Sigmoid colon (tissue), 7 donors: ENCODE data around the gene CFAP61. TPM values are rescaled to one million over a fixed set of nuclear protein-coding genes. Genes with fewer than 3 reads are reported as not detected.

Source experiments
- DNase-seq: peaks from one replicate; pipeline ENCODE4 v3.0.0-alpha.2; 2019
- H3K27ac ChIP-seq, 4 donors: fragments of 200-600 bp; sonication (generic); one replicate each; pipeline ENCODE4 v1.5.1; 2016 to 2019; ENCODE audit warnings: mild to moderate bottlenecking in 1 of 4
- H3K27me3 ChIP-seq, 3 donors: fragments of 200-600 bp; sonication (generic); one replicate each; pipeline ENCODE4 v1.5.1; 2019; ENCODE audit warnings: mild to moderate bottlenecking in 1 of 3
- H3K36me3 ChIP-seq, 4 donors: fragments of 200-600 bp; sonication (generic); one replicate each; pipeline ENCODE4 v1.5.1; 2016 to 2019
- H3K4me1 ChIP-seq, 4 donors: fragments of 200-600 bp; sonication (generic); one replicate each; pipeline ENCODE4 v1.5.1; 2017 to 2019
- H3K4me3 ChIP-seq, 4 donors: fragments of 200-600 bp; sonication (generic); one replicate each; pipeline ENCODE4 v1.5.1; 2017 to 2019; ENCODE audit warnings: mild to moderate bottlenecking in 2 of 4, moderate library complexity in 1 of 4
- H3K9me3 ChIP-seq, 4 donors: fragments of 200-600 bp in 3 of 4; sonication (generic) in 3 of 4; one replicate each; pipeline versions ENCODE4 v1.5.1 to v1.6.1; 2013 to 2019
- EP300 ChIP-seq, 4 donors: sonication (generic); formaldehyde crosslinking; IDR thresholded peaks; one replicate each; pipeline ENCODE4 v1.6.1; 2017; ENCODE audit warnings: antibody characterized with exemption in 4 of 4
- POLR2A ChIP-seq, 2 donors: fragments of 450-650 bp; IDR thresholded peaks; one replicate each; pipeline ENCODE4 v1.6.1; 2016; ENCODE audit warnings: antibody characterized with exemption in 2 of 2, mild to moderate bottlenecking in 2 of 2, moderate library complexity in 2 of 2
- POLR2AphosphoS5 ChIP-seq, 4 donors: sonication (generic); formaldehyde crosslinking; IDR thresholded peaks; one replicate each; pipeline ENCODE4 v1.6.1; 2017; ENCODE audit warnings: antibody characterized with exemption in 4 of 4
- WGBS, 2 donors: extraction: QIAGEN DNeasy Blood & Tissue Kit; methylation state at CpG; one replicate each; pipeline ENCODE4 v1.1.7; 2013; 5-methylcytosine and 5-hydroxymethylcytosine counted together
- intact Hi-C: fragments of 100-400 bp; cut with DNase I; formaldehyde crosslinking; loops from one replicate; pipeline ENCODE4 v1.15.1; 2023
- polyA plus RNA-seq, 3 donors: library from polyadenylated mRNA; stranded (reverse); fragments of 200-250 nt; gene quantifications; one replicate each; pipeline ENCODE4 v1.2.3, GENCODE V29; 2013
- total RNA-seq, 4 donors: library from RNA; depleted of rRNA; stranded (reverse); fragments of >200 nt; gene quantifications; one replicate each; pipeline ENCODE4 v1.1.0, GENCODE V29; 2016
- TF ChIP-seq, protein P1 (sequence below), 4 experiments: fragments of 450-650 bp in 3 of 4; fragments of 200-600 bp in 1 of 4; IDR thresholded peaks; one replicate each; pipeline ENCODE4 v1.5.1; 2016 to 2019; ENCODE audit warnings: antibody characterized with exemption in 4 of 4, mild to moderate bottlenecking in 3 of 4, moderate library complexity in 2 of 4
- donor health status: healthy with polysubstance abuse.
- donor health status: Bipolar disorder and iron deficiency.
- donor health status: healthy.

The CFAP61 gene
- total and polyA plus RNA-seq, 7 donors, result 0.15 to 2.0 (median 0.44) TPM; not detected in 3

DNA sequence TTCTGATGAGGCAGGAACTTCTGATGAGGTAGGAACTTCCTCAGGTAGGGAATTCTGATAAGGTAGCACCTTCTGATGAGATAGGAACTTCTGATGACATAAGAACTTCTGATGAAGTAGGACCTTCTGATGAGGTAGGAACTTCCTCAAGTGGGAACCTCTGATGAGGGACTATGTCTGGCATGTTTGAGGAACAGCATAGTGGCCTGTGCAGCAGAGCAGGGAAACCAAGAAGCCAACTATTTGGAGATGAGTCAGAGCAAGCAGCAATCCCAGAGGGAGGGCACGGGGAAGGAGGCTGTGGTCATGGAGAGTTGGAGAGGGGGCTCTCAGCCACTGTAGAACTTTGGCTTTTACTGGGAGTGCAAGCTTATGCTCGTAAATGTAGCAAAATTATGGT lies 132.4 kb downstream of the CFAP61 start:
- Histone ChIP-seq H3K27ac (no peak overlapping the region), H3K27me3 (no peaks in the 10 kb centered on the region), H3K9me3 (peaks cover 0 to 2% (median 0%) of the 10 kb centered on the region in 4 donors), H3K4me1 (no peaks in the 10 kb centered on the region), H3K36me3 (no peaks in the 10 kb centered on the region), H3K4me3 (no peak overlapping the region)
- intact Hi-C loops, result no loop called here
- TF ChIP-seq EP300 (IDR thresholded peaks at IDR 0.05) (no peak), POLR2A (IDR thresholded peaks at IDR 0.05) (no peak), POLR2AphosphoS5 (IDR thresholded peaks at IDR 0.05) (no peak)
- TF ChIP-seq, protein P1, sequence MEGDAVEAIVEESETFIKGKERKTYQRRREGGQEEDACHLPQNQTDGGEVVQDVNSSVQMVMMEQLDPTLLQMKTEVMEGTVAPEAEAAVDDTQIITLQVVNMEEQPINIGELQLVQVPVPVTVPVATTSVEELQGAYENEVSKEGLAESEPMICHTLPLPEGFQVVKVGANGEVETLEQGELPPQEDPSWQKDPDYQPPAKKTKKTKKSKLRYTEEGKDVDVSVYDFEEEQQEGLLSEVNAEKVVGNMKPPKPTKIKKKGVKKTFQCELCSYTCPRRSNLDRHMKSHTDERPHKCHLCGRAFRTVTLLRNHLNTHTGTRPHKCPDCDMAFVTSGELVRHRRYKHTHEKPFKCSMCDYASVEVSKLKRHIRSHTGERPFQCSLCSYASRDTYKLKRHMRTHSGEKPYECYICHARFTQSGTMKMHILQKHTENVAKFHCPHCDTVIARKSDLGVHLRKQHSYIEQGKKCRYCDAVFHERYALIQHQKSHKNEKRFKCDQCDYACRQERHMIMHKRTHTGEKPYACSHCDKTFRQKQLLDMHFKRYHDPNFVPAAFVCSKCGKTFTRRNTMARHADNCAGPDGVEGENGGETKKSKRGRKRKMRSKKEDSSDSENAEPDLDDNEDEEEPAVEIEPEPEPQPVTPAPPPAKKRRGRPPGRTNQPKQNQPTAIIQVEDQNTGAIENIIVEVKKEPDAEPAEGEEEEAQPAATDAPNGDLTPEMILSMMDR (IDR thresholded peaks at IDR 0.05), result no peak
- WGBS, 2 donors, result 85 to 87% methylated on average over 2 of the region's 2 CpGs
- DNase-seq, result no peak

- H3K27ac ChIP-seq, result no peak overlapping the region
- 64 to 71% methylated on average over 1 of the region's 1 CpG for WGBS, 2 donors
- no peaks in the 10 kb centered on the region for H3K36me3 ChIP-seq
- no peaks in the 10 kb centered on the region for H3K4me1 ChIP-seq
- no peak for DNase-seq
- intact Hi-C loops, result no loop called here
- H3K4me3 ChIP-seq, result no peak overlapping the region
- no peaks in the 10 kb centered on the region for H3K27me3 ChIP-seq
- no peaks in the 10 kb centered on the region for H3K9me3 ChIP-seq
- TF ChIP-seq POLR2AphosphoS5 (IDR thresholded peaks at IDR 0.05), result no peak
- no peak for TF ChIP-seq POLR2A (IDR thresholded peaks at IDR 0.05)
- TF ChIP-seq, protein P1 (IDR thresholded peaks at IDR 0.05), result no peak
- TF ChIP-seq EP300 (IDR thresholded peaks at IDR 0.05), result no peak
These were observed 136.3 kb downstream of the CFAP61 start for GRCh38 chr20:20188647-20189046.

GRCh38 chr20:20192366-20192765 lies 140.0 kb downstream of the CFAP61 start:
- 75 to 78% methylated on average over 6 of the region's 6 CpGs for WGBS, 2 donors
- Histone ChIP-seq H3K27ac (no peak overlapping the region), H3K9me3 (no peaks in the 10 kb centered on the region), H3K27me3 (no peaks in the 10 kb centered on the region), H3K4me3 (no peak overlapping the region), H3K36me3 (no peaks in the 10 kb centered on the region), H3K4me1 (no peaks in the 10 kb centered on the region)
- TF ChIP-seq POLR2AphosphoS5 (IDR thresholded peaks at IDR 0.05), result no peak
- no peak for TF ChIP-seq POLR2A (IDR thresholded peaks at IDR 0.05)
- no peak for TF ChIP-seq EP300 (IDR thresholded peaks at IDR 0.05)
- TF ChIP-seq, protein P1 (IDR thresholded peaks at IDR 0.05), result no peak
- intact Hi-C loops, result no loop called here
- DNase-seq, result no peak

DNA sequence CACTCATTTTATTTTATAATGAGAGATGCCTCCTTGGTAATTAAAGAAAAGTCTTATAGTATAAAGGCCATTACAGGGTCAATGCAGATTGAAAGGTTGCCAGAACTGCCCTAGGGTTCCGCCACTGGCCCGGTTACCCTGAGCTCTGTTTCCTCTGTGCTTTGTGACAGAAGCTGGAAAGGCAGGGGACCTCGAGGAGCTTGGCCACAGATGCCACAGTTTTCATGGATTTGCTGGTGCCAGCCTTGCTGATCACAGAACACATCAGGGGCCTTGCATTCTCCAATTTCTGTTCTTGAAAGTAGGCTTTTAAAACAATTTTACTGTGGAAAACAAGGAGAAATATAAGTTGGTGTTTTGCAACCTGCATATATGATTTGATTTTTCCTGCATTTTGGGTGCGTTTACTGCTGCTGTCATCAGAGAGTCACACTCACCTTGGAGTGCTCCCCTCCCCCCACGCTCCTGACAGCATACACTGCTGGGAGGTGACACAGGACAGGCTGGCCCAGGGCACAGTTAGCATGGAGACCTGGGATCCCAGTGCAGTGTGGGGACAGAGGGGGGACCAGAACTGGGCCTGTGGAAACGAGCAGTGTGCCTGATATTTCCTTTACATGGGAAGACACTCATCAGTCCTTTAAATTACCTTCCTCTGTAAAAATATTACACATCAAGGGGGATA lies 142.8 kb downstream of the CFAP61 start:
- intact Hi-C loops, result no loop called here
- TF ChIP-seq, protein P1 (IDR thresholded peaks at IDR 0.05), result no peak
- no peak for TF ChIP-seq EP300 (IDR thresholded peaks at IDR 0.05)
- no peak for TF ChIP-seq POLR2A (IDR thresholded peaks at IDR 0.05)
- no peak for TF ChIP-seq POLR2AphosphoS5 (IDR thresholded peaks at IDR 0.05)

GRCh38 chr20:20196610-20197009 lies 144.3 kb downstream of the CFAP61 start:
- 89 to 90% methylated on average over 10 of the region's 10 CpGs for WGBS, 2 donors
- H3K4me1 ChIP-seq, result no peaks in the 10 kb centered on the region
- H3K4me3 ChIP-seq, result no peak overlapping the region
- no peaks in the 10 kb centered on the region for H3K36me3 ChIP-seq
- peaks cover 0 to 5% (median 0%) of the 10 kb centered on the region in 3 donors for H3K27me3 ChIP-seq
- intact Hi-C loops, result no loop called here
- no peak for DNase-seq
- H3K27ac ChIP-seq, result no peak overlapping the region
- no peak for TF ChIP-seq POLR2AphosphoS5 (IDR thresholded peaks at IDR 0.05)
- TF ChIP-seq EP300 (IDR thresholded peaks at IDR 0.05), result no peak
- TF ChIP-seq, protein P1 (IDR thresholded peaks at IDR 0.05), result no peak
- no peak for TF ChIP-seq POLR2A (IDR thresholded peaks at IDR 0.05)
- H3K9me3 ChIP-seq, result no peaks in the 10 kb centered on the region

More for the DNA sequence above, 142.8 kb downstream of the CFAP61 start:
- H3K36me3 ChIP-seq, result no peaks in the 10 kb centered on the region
- WGBS, 2 donors, result 80 to 81% methylated on average over 6 of the region's 6 CpGs
- no peak overlapping the region for H3K4me3 ChIP-seq
- no peaks in the 10 kb centered on the region for H3K27me3 ChIP-seq
- DNase-seq, result no peak
- H3K9me3 ChIP-seq, result no peaks in the 10 kb centered on the region
- H3K27ac ChIP-seq, result no peak overlapping the region
- H3K4me1 ChIP-seq, result no peaks in the 10 kb centered on the region
